ENCODE data around the gene DBI.
"Not testable (repeated sequence)": the region's sequence is repeated elsewhere in the genome, so short reads cannot be mapped to it uniquely, and the experiment has no call there.

Gene DBI

DNA sequence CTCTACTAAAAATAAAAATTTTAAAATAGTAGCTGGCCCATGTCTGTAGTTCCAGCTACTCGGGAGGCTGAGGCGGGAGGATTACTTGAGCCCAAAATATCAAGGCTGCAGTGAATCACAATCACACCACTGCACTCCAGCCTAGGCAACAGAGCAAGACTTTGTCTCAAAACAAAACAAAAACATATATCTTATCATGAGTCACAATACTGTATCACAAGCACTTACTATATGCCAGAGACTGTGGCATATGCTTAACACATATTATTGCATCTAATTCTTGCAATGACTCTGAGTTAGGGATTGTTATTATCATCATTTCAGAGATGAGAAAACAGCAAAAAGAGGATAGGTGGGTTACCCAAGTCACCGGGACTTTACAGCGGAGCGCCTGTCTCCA is 35.3 kb downstream of the DBI start:
- DNase-seq (ENCODE audit: low read depth), result no peak

- no peak for DNase-seq (ENCODE audit: low read depth)
Measured at GRCh38 chr2:119402645-119403560, 36.1 kb downstream of the DBI start.

DNA sequence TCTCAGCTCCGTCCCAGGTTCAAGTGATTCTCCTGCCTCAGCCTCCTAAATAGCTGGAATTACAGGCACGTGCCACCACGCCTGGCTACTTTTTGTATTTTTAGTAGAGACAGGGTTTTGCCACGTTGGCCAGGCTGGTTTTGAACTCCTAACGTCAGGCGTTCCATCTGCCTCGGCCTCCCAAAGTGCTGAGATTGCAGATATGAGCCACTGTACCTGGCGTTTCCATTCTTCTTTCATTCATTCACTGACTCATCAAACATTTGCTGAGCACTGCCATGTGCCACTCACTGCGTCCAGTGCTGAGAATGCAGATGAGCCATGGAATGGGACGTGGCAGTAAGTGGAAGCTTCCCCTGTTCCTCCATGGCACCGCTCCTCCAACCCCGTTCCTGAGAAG is 36.8 kb downstream of the DBI start:
- not testable (repeated sequence) for DNase-seq (ENCODE audit: low read depth)

GRCh38 chr2:119405151-119405550 is 38.4 kb downstream of the DBI start:
- no peak for DNase-seq (ENCODE audit: low read depth)

- DNase-seq (ENCODE audit: low read depth), result no peak
Measured at GRCh38 chr2:119407430-119408220, 40.8 kb downstream of the DBI start.

DNA sequence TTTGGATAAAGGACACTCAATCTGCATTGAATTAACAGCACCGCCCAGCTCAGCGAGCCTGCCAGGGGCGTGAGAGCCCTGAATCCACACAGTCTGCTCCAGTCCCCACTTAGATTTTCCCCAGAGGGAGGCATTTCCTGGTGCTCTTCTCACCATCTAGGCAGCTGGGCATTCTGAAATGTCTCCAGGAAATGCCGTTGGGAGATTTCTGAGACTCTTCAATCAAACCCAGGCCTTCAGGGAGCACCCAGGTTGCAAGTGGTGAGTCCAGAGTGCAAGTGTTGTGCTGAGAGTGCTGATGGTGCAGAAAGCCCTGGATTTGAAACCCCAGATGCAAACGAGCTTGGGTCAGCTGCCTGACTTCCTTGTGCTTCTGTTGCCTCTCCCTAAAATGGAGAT is 41.4 kb downstream of the DBI start:
- DNase-seq (ENCODE audit: low read depth), result no peak

DNA sequence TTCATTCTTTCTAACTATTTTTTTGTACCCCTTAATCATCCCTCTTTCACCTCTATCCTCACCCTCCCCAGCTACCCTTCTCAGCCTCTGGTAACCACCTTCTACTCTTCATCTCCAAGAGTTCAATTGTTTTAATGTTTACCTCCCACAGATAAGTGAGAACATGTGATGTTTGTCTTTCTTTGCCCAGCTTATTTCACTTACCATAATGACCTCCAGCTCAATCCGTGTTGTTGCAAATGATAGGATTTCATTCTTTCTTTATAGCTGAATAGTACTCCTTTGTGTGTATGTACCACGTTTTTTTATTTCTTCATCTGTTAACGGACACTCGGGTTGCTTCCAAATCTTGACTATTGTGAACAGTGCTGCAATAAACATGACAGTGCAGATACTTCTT is 42.7 kb downstream of the DBI start:
- DNase-seq (ENCODE audit: low read depth), result no peak

- DNase-seq (ENCODE audit: low read depth), result no peak
Measured at GRCh38 chr2:119414894-119415293, 48.1 kb downstream of the DBI start.

DNA sequence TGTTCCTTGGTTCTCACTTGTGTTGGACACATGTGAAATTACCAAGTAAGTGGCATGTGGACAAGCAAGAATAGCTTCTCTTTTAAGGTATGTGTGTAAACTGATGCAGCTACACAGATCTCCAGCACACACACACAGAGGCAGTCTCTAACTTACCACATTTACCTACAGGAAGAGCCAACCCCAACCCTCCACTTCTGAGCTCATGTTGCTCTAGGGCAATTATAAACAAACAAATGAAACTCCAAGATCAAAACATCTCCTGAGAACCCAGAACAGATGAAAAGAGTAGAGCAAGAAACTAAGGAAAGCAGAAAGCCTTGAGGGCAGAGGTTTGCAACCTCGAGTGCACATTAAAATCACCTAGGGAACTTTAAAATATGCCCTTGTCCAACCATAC is 48.9 kb downstream of the DBI start:
- DNase-seq (ENCODE audit: low read depth), result no peak

DNA sequence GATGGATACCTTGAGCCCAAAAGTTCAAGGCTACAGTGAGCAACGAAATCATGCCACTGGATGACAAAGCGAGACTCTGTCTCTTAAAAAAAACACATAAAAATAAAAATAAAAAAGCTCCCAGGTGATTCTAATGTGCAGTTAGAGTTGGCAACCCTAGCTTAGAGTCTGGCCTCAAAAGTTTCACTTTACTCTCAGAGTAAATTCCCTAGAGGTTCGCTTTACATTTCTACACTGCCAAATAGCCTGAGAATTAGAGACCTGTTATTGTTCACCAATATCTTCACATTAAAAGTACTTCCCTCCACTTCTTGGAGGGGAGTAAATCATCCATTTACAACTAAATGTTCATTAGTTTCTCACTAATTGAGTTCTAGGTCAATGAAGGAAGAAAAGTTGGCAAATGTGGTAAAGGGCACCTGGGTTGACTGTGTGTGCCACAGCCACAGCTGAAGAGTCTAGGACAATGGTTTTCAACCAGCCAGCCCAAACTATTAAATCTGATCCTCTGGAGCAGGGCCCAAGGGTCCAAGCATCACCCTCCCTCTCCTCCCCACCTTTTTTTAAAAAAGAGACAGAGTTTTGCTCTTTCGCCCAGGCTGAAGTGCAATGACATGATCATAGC is 49.6 kb downstream of the DBI start:
- DNase-seq (ENCODE audit: low read depth), result no peak

DNA sequence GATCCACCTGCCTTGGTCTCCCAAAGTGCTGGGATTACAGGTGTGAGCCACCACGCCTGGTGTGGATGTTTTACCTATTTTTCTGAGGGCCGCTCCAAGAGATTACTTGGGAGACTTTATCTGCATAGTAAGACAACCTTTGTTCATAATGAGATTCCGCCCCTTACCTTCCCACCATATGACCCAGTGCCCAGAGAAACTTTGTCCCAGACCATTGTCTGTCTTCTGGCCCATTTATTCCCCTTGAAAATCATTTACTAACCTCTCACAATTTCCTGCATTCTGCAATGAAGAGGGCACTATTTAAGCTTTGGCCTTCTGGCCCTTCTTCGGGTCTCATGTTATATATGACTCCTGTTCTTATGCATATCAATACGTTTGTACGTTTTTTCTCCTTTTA is 51.1 kb downstream of the DBI start:
- DNase-seq (ENCODE audit: low read depth), result no peak

- no peak for DNase-seq (ENCODE audit: low read depth)
Measured at GRCh38 chr2:119419065-119419464, 52.3 kb downstream of the DBI start.

- no peak for DNase-seq (ENCODE audit: low read depth)
Measured at GRCh38 chr2:119419803-119420508, 53.2 kb downstream of the DBI start.

- no peak for DNase-seq (ENCODE audit: low read depth)
Measured at GRCh38 chr2:119421304-119421703, 54.5 kb downstream of the DBI start.

- DNase-seq (ENCODE audit: low read depth), result no peak
Measured at GRCh38 chr2:119421741-119422140, 55.0 kb downstream of the DBI start.
